ENCODE results near the gene MEIS1.
"Not testable (repeated sequence)": the region's sequence is repeated elsewhere in the genome, so short reads cannot be mapped to it uniquely, and the experiment has no call there.

The MEIS1 gene

GRCh38 chr2:66472225-66472843, 37.4 kb downstream of the MEIS1 start:
- no peaks in the 10 kb centered on the region for H3K4me1 Mint-ChIP-seq
- no peak for ATAC-seq (replicated peaks; ENCODE audit: extremely low read depth, poor library complexity, severe bottlenecking)

DNA sequence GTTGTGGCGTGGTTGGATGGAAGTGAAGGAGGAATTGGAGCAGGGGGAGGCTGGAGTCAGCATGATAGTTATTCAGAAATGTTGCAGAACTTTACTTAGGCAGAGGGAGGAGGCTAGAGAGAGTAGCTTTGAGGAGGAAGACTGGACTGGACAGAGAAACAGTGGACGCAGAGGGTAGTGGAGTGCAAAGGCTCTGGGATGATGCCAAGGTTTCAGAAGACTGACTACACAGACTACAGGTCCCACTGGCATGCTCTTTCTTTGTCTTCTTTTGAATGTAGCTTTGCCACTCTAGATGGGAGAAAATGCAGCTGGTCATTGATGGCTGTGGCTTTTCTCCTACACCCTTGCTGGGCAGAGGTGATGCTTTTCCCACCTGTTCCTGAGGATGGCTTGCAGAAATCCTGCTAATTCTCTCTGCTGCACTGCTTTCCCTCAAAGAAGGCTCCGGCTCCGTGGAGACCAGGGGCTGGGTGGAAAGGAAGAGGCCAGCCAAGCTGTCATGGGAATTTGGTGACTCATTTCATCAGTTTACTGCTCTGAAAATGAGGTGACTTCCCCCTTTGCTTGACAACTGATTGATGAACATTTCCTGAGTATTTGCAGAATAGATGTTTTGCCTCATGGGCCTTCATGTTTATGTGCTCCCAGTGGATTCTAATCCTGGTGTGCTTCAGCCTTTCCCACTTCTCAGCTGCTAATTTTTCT, 42.4 kb downstream of the MEIS1 start:
- no peak overlapping the region for H3K4me3 Mint-ChIP-seq
- H3K4me1 Mint-ChIP-seq = no peaks in the 10 kb centered on the region
- H3K36me3 Mint-ChIP-seq (ENCODE audit: insufficient read depth) = no peaks in the 10 kb centered on the region
- peaks cover 5% of the 10 kb centered on the region for H3K9me3 Mint-ChIP-seq
- ATAC-seq (replicated peaks; ENCODE audit: extremely low read depth, poor library complexity, severe bottlenecking) (no peak), DNase-seq (ENCODE audit: low spot score in 2 of 2) (no peak)
- no peaks in the 10 kb centered on the region for H3K27me3 Mint-ChIP-seq
- H3K27ac Mint-ChIP-seq (ENCODE audit: low read depth) = no peak overlapping the region

More at GRCh38 chr2:66472225-66472843, 37.4 kb downstream of the MEIS1 start:
- no peak overlapping the region for H3K27ac Mint-ChIP-seq (ENCODE audit: low read depth)
- peaks cover 5% of the 10 kb centered on the region for H3K9me3 Mint-ChIP-seq
- no peak for DNase-seq (ENCODE audit: low spot score in 2 of 2)
- no peak overlapping the region for H3K4me3 Mint-ChIP-seq
- no peaks in the 10 kb centered on the region for H3K27me3 Mint-ChIP-seq
- H3K36me3 Mint-ChIP-seq (ENCODE audit: insufficient read depth) = no peaks in the 10 kb centered on the region

- no peaks in the 10 kb centered on the region for H3K36me3 Mint-ChIP-seq (ENCODE audit: insufficient read depth)
- H3K27me3 Mint-ChIP-seq = no peaks in the 10 kb centered on the region
- no peak overlapping the region for H3K4me3 Mint-ChIP-seq
- H3K27ac Mint-ChIP-seq (ENCODE audit: low read depth) = no peak overlapping the region
- ATAC-seq (replicated peaks; ENCODE audit: extremely low read depth, poor library complexity, severe bottlenecking) (no peak), DNase-seq (ENCODE audit: low spot score in 2 of 2) (no peak)
- H3K9me3 Mint-ChIP-seq = peaks cover 5% of the 10 kb centered on the region
- H3K4me1 Mint-ChIP-seq = no peaks in the 10 kb centered on the region
Observed at GRCh38 chr2:66478299-66478698, 43.4 kb downstream of the MEIS1 start.

GRCh38 chr2:66478731-66479316, 43.9 kb downstream of the MEIS1 start:
- no peak overlapping the region for H3K4me3 Mint-ChIP-seq
- H3K27me3 Mint-ChIP-seq = no peaks in the 10 kb centered on the region
- peaks cover 5% of the 10 kb centered on the region for H3K9me3 Mint-ChIP-seq
- no peak for DNase-seq (ENCODE audit: low spot score in 2 of 2)
- H3K4me1 Mint-ChIP-seq = no peaks in the 10 kb centered on the region
- ATAC-seq (replicated peaks; ENCODE audit: extremely low read depth, poor library complexity, severe bottlenecking) = no peak
- H3K27ac Mint-ChIP-seq (ENCODE audit: low read depth) = no peak overlapping the region
- no peaks in the 10 kb centered on the region for H3K36me3 Mint-ChIP-seq (ENCODE audit: insufficient read depth)

GRCh38 chr2:66481100-66481549, 46.2 kb downstream of the MEIS1 start:
- Mint-ChIP-seq H3K4me3 (no peak overlapping the region), H3K4me1 (no peaks in the 10 kb centered on the region), H3K9me3 (peaks cover 5% of the 10 kb centered on the region), H3K36me3 (ENCODE audit: insufficient read depth) (no peaks in the 10 kb centered on the region), H3K27ac (ENCODE audit: low read depth) (no peak overlapping the region), H3K27me3 (no peaks in the 10 kb centered on the region)
- DNase-seq (ENCODE audit: low spot score in 2 of 2) (no peak), ATAC-seq (replicated peaks; ENCODE audit: extremely low read depth, poor library complexity, severe bottlenecking) (no peak)

DNA sequence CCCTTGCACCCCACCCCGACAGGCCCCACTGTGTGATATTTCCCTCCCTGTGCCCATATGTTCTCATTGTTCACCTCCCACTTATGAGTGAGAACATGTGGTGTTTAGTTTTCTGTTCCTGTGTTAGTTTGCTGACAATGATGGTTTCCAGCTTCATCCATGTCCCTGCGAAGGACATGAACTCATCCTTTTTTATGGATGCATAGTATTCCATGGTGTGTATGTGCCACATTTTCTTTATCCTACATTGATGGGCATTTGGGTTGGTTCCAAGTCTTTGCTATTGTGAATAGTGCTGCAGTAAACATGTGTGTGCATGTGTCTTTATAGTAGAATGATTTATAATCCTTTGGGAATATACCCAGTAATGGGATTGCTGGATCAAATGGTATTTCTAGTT, 50.3 kb downstream of the MEIS1 start:
- DNase-seq (ENCODE audit: low spot score in 2 of 2); H3K4me3 Mint-ChIP-seq; ATAC-seq (replicated peaks; ENCODE audit: extremely low read depth, poor library complexity, severe bottlenecking): not testable (repeated sequence)

GRCh38 chr2:66488946-66489345, 54.0 kb downstream of the MEIS1 start:
- ATAC-seq (replicated peaks; ENCODE audit: extremely low read depth, poor library complexity, severe bottlenecking) (no peak), DNase-seq (ENCODE audit: low spot score in 2 of 2) (no peak)
- Mint-ChIP-seq H3K4me3 (no peak overlapping the region), H3K27me3 (no peaks in the 10 kb centered on the region), H3K36me3 (ENCODE audit: insufficient read depth) (no peaks in the 10 kb centered on the region), H3K4me1 (no peaks in the 10 kb centered on the region), H3K27ac (ENCODE audit: low read depth) (no peak overlapping the region), H3K9me3 (no peaks in the 10 kb centered on the region)

More for the DNA sequence above, 50.3 kb downstream of the MEIS1 start:
- H3K4me1 Mint-ChIP-seq; H3K27me3 Mint-ChIP-seq; H3K27ac Mint-ChIP-seq (ENCODE audit: low read depth); H3K9me3 Mint-ChIP-seq; H3K36me3 Mint-ChIP-seq (ENCODE audit: insufficient read depth): not testable (repeated sequence)

- Mint-ChIP-seq H3K36me3 (ENCODE audit: insufficient read depth) (no peaks in the 10 kb centered on the region), H3K27me3 (no peaks in the 10 kb centered on the region), H3K4me3 (no peak overlapping the region), H3K27ac (ENCODE audit: low read depth) (no peak overlapping the region), H3K9me3 (no peaks in the 10 kb centered on the region), H3K4me1 (no peaks in the 10 kb centered on the region)
- DNase-seq (ENCODE audit: low spot score in 2 of 2) (no peak), ATAC-seq (replicated peaks; ENCODE audit: extremely low read depth, poor library complexity, severe bottlenecking) (no peak)
Observed at GRCh38 chr2:66489436-66489835, 54.5 kb downstream of the MEIS1 start.

GRCh38 chr2:66490588-66491001, 55.7 kb downstream of the MEIS1 start:
- Mint-ChIP-seq H3K4me1 (no peaks in the 10 kb centered on the region), H3K27me3 (no peaks in the 10 kb centered on the region), H3K4me3 (no peak overlapping the region), H3K9me3 (peaks cover under 1% of the 10 kb centered on the region), H3K27ac (ENCODE audit: low read depth) (no peak overlapping the region), H3K36me3 (ENCODE audit: insufficient read depth) (no peaks in the 10 kb centered on the region)
- DNase-seq (ENCODE audit: low spot score in 2 of 2) = no peak
- no peak for ATAC-seq (replicated peaks; ENCODE audit: extremely low read depth, poor library complexity, severe bottlenecking)

GRCh38 chr2:66494708-66495107, 59.8 kb downstream of the MEIS1 start:
- Mint-ChIP-seq H3K4me1 (no peaks in the 10 kb centered on the region), H3K27me3 (no peaks in the 10 kb centered on the region), H3K9me3 (peaks cover 5% of the 10 kb centered on the region), H3K36me3 (ENCODE audit: insufficient read depth) (no peaks in the 10 kb centered on the region), H3K27ac (ENCODE audit: low read depth) (no peak overlapping the region), H3K4me3 (no peak overlapping the region)
- ATAC-seq (replicated peaks; ENCODE audit: extremely low read depth, poor library complexity, severe bottlenecking) (no peak), DNase-seq (ENCODE audit: low spot score in 2 of 2) (no peak)

- no peaks in the 10 kb centered on the region for H3K27me3 Mint-ChIP-seq
- no peak overlapping the region for H3K27ac Mint-ChIP-seq (ENCODE audit: low read depth)
- no peaks in the 10 kb centered on the region for H3K36me3 Mint-ChIP-seq (ENCODE audit: insufficient read depth)
- no peaks in the 10 kb centered on the region for H3K4me1 Mint-ChIP-seq
- H3K4me3 Mint-ChIP-seq = no peak overlapping the region
- H3K9me3 Mint-ChIP-seq = peaks cover 5% of the 10 kb centered on the region
- DNase-seq (ENCODE audit: low spot score in 2 of 2) (no peak), ATAC-seq (replicated peaks; ENCODE audit: extremely low read depth, poor library complexity, severe bottlenecking) (no peak)
Observed at GRCh38 chr2:66495788-66496640, 61.1 kb downstream of the MEIS1 start.

GRCh38 chr2:66496670-66497420, 61.9 kb downstream of the MEIS1 start:
- Mint-ChIP-seq H3K9me3 (peaks cover 5% of the 10 kb centered on the region), H3K27me3 (no peaks in the 10 kb centered on the region), H3K4me3 (no peak overlapping the region), H3K36me3 (ENCODE audit: insufficient read depth) (no peaks in the 10 kb centered on the region), H3K4me1 (no peaks in the 10 kb centered on the region), H3K27ac (ENCODE audit: low read depth) (no peak overlapping the region)
- ATAC-seq (replicated peaks; ENCODE audit: extremely low read depth, poor library complexity, severe bottlenecking) (no peak), DNase-seq (ENCODE audit: low spot score in 2 of 2) (no peak)
